GM18868 (cell line): ENCODE measurements around the gene MBD3L2.
A peak's percentile ranks its signal among the peaks of the same experiment; 100 is the strongest.
"Not testable (repeated sequence)": the region's sequence is repeated elsewhere in the genome, so short reads cannot be mapped to it uniquely, and the experiment has no call there.

Source experiments
- ATAC-seq: cut with Tn5 transposase; IDR thresholded peaks from one replicate; pipeline ENCODE4 v1.9.1; 2021; ENCODE audit warnings: mild to moderate bottlenecking, moderate library complexity; ENCODE audit not compliant: unreplicated experiment

MBD3L2 gene

GRCh38 chr19:7059977-7060376, 10.9 kb downstream of the MBD3L2 start:
- ATAC-seq: not testable (repeated sequence)

- no peak for ATAC-seq
Observed at GRCh38 chr19:7063339-7063738, 14.2 kb downstream of the MBD3L2 start.

- no peak for ATAC-seq
Observed at GRCh38 chr19:7063764-7064418, 14.8 kb downstream of the MBD3L2 start.

GRCh38 chr19:7067122-7067521, 18.0 kb downstream of the MBD3L2 start:
- ATAC-seq: not testable (repeated sequence)

GRCh38 chr19:7067716-7068115, 18.6 kb downstream of the MBD3L2 start:
- no peak for ATAC-seq

GRCh38 chr19:7068599-7068998, 19.5 kb downstream of the MBD3L2 start:
- ATAC-seq: no peak

- peak; percentile 92 for ATAC-seq
Observed at GRCh38 chr19:7069042-7069903, 20.2 kb downstream of the MBD3L2 start, which contains the start of gene ZNF557. ZNF557 (plus strand) TSS chr19:7069703; CDS start chr19:7075075, 5,372 bp downstream.

- ATAC-seq: no peak
Observed at GRCh38 chr19:7069904-7070226, 20.7 kb downstream of the MBD3L2 start.

- ATAC-seq: no peak
Observed at GRCh38 chr19:7072541-7072940, 23.4 kb downstream of the MBD3L2 start.

- ATAC-seq: no peak
Observed at GRCh38 chr19:7074705-7075282, 25.7 kb downstream of the MBD3L2 start.

GRCh38 chr19:7076151-7076550, 27.0 kb downstream of the MBD3L2 start:
- ATAC-seq: no peak

GRCh38 chr19:7078008-7078407, 28.9 kb downstream of the MBD3L2 start:
- no peak for ATAC-seq

- no peak for ATAC-seq
Observed at GRCh38 chr19:7083076-7083956, 34.2 kb downstream of the MBD3L2 start.

GRCh38 chr19:7088999-7089398, 39.9 kb downstream of the MBD3L2 start:
- ATAC-seq: no peak

- ATAC-seq: no peak
Observed at GRCh38 chr19:7098096-7098495, 49.0 kb downstream of the MBD3L2 start.

- peak; percentile 83 for ATAC-seq
Observed at GRCh38 chr19:7098701-7099596, 49.8 kb downstream of the MBD3L2 start.

- no peak for ATAC-seq
Observed at GRCh38 chr19:7099597-7099921, 50.4 kb downstream of the MBD3L2 start.
